PC-9 (cell line): ENCODE results near the gene LRRC8A. TPM values are rescaled to one million over a fixed set of nuclear protein-coding genes. Genes with fewer than 3 reads are reported as not detected.
A peak's percentile ranks its signal among the peaks of the same experiment; 100 is the strongest.

Experiments
- BruUV-seq: library from RNA; stranded (reverse); fragments of 400-500 nt; replicated peaks from 2 replicates; lab custom pipeline; 2021; lab: Mats Ljungman, UMichigan
- CTCF ChIA-PET: fragments of 300-600 bp; sonication (Branson Sonifier 250); formaldehyde crosslinking; loops from one replicate; lab custom pipeline; 2022; ENCODE audit warnings: antibody characterized with exemption; lab: Charles Lee
- POLR2A ChIA-PET: fragments of 300-600 bp; sonication (Branson Sonifier 250); formaldehyde crosslinking; loops from one replicate; lab custom pipeline; 2022; ENCODE audit warnings: antibody characterized with exemption; ENCODE audit not compliant: unreplicated experiment; lab: Charles Lee
- DNase-seq, 2 experiments: peaks; one replicate each; pipeline versions ENCODE4 v3.0.0 to v3.0.0-alpha.2; 2015 to 2022; ENCODE audit warnings: mixed read lengths in 1 of 2
- H2AFZ ChIP-seq: fragments of 200-600 bp; sonication (generic); 2 replicates; pipeline ENCODE4 v1.8.1; 2017; ENCODE audit warnings: antibody characterized with exemption
- H3F3A ChIP-seq: fragments of 200-600 bp; sonication (generic); 2 replicates; pipeline ENCODE4 v1.8.1; 2017; ENCODE audit warnings: antibody characterized with exemption, mild to moderate bottlenecking, low read depth; ENCODE audit not compliant: insufficient read depth
- H3K27ac ChIP-seq: fragments of 200-600 bp; sonication (generic); 2 replicates; pipeline ENCODE4 v1.6.1; 2016; ENCODE audit warnings: mixed run types
- H3K27me3 ChIP-seq: fragments of 200-600 bp; sonication (generic); 2 replicates; pipeline ENCODE4 v1.6.1; 2016; ENCODE audit warnings: low read depth, mixed run types; ENCODE audit not compliant: insufficient read depth
- H3K36me3 ChIP-seq: fragments of 200-600 bp; sonication (generic); 2 replicates; pipeline ENCODE4 v1.6.1; 2016; ENCODE audit warnings: low read depth, mixed run types
- H3K4me1 ChIP-seq: fragments of 200-600 bp; sonication (generic); replicated peaks from 2 replicates; pipeline ENCODE4 v1.6.1; 2016; ENCODE audit warnings: mixed run types; ENCODE audit not compliant: insufficient read depth
- H3K4me2 ChIP-seq: fragments of 200-600 bp; sonication (generic); 2 replicates; pipeline ENCODE4 v1.6.1; 2017; ENCODE audit warnings: mixed run types
- H3K4me3 ChIP-seq: fragments of 200-600 bp; sonication (generic); 2 replicates; pipeline ENCODE4 v1.6.1; 2016; ENCODE audit warnings: mixed run types
- H3K79me2 ChIP-seq: fragments of 200-600 bp; sonication (generic); 2 replicates; pipeline ENCODE4 v1.6.1; 2017; ENCODE audit warnings: low read depth, mixed run types
- H3K9me2 ChIP-seq: fragments of 200-600 bp; sonication (generic); 2 replicates; pipeline ENCODE4 v1.8.1; 2017; ENCODE audit warnings: mild to moderate bottlenecking; ENCODE audit not compliant: insufficient read depth
- H3K9me3 ChIP-seq: fragments of 200-600 bp; sonication (generic); 2 replicates; pipeline ENCODE4 v1.8.1; 2016; ENCODE audit warnings: low read depth; ENCODE audit not compliant: insufficient read depth
- H4K20me1 ChIP-seq: fragments of 200-600 bp; sonication (generic); 2 replicates; pipeline ENCODE4 v1.8.1; 2017; ENCODE audit not compliant: insufficient read depth
- CTCF ChIP-seq: fragments of 200-600 bp; sonication (generic); conservative IDR thresholded peaks from 2 replicates; pipeline ENCODE4 v1.6.1; 2017; ENCODE audit warnings: mixed run types, antibody characterized with exemption, mild to moderate bottlenecking, moderate library complexity
- EZH2 ChIP-seq: fragments of 200-600 bp; sonication (generic); IDR thresholded peaks from 2 replicates; pipeline ENCODE4 v1.8.0; 2017; ENCODE audit warnings: antibody characterized with exemption, low read depth
- intact Hi-C: fragments of 100-400 bp; cut with micrococcal nuclease; formaldehyde crosslinking; loops from one replicate; pipeline ENCODE4 v1.10.0; 2022; ENCODE audit not compliant: unreplicated experiment
- total RNA-seq: library from RNA; stranded (reverse); gene quantifications from 2 replicates; pipeline ENCODE4 v1.2.3, GENCODE V29; 2021

LRRC8A gene
- total RNA-seq, 1 experiment from 2014 or later, result 90.3 TPM

DNA sequence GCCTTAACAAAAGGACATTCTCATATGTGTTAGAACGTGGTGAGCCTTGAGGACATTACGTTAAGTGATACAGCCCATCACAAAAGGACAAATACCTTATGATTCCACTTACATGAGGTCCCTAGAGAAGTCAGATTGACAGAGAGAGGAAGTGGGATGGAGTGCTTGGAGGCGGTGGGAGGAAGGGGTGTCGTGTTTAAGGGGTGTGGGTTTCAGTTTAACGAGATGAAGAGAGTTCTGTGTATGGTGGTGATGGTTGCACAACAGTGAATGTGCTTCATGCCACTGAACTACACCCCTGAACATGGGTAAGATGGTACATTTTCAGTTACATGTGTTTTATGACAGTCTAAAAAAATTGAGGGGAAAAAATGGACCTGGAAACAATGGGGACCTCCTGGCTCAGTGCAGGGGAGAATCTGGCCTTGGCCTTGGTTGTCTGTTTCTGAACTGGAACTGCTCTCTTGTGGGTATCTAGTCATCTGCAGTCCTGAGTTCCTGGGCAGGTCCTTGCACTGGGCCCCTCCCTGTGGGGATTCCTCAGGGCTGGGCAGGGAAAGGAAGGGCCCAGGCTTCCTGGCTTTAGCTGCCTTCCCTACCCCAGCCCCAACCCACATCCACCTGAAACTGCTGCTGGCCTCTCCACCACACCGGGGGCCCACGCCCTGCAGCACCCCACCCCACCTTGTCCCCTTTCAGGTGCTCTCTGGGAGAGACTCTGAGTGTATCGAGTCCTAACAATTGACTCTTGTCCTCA, 17.8 kb downstream of the LRRC8A start:
- TSS peak; percentile 67 for BruUV-seq
- Histone ChIP-seq H3K79me2 (peaks cover 5% of the 10 kb centered on the region; the same call in 1 of the 2 replicates), H3K4me2 (peak overlapping the region; percentile 29), H3K4me3 (no peak overlapping the region), H3K9me3 (no peaks in the 10 kb centered on the region), H3K9me2 (no peaks in the 10 kb centered on the region), H3K36me3 (peaks cover 10% of the 10 kb centered on the region; the same call in 1 of the 2 replicates), H3K27me3 (no peaks in the 10 kb centered on the region), H3K4me1 (peaks cover 67% of the 10 kb centered on the region), H2AFZ (no peak overlapping the region), H3K27ac (peak overlapping the region; percentile 88), H4K20me1 (no peaks in the 10 kb centered on the region), H3F3A (peaks cover 56% of the 10 kb centered on the region)
- peak in 1 of 2 experiments; percentile 83 for DNase-seq
- POLR2A ChIA-PET, result interaction anchor here (0.5 kb wide), 1 partner anchor 57 kb away, joined by 14 read pairs; no protein-coding TSS in a partner anchor
- CTCF ChIA-PET, result interaction anchor here (0.6 to 1.0 kb wide), 2 partner anchors 17 to 29 kb away, joined by 3 to 9 read pairs; no protein-coding TSS in a partner anchor
- intact Hi-C loops, result no loop called here
- TF ChIP-seq CTCF (no peak), EZH2 (no peak)

GRCh38 chr9:128901379-128901778, 19.4 kb downstream of the LRRC8A start:
- CTCF ChIA-PET, result no interaction called here
- POLR2A ChIA-PET, result no interaction called here
- DNase-seq, result no peak
- Histone ChIP-seq H3K27ac (peak overlapping the region; percentile 88), H3K9me2 (no peaks in the 10 kb centered on the region), H3K9me3 (no peaks in the 10 kb centered on the region), H2AFZ (no peak overlapping the region), H3K27me3 (no peaks in the 10 kb centered on the region), H3K79me2 (peaks cover 10% of the 10 kb centered on the region; the same call in 1 of the 2 replicates), H3K4me1 (peaks cover 67% of the 10 kb centered on the region), H4K20me1 (no peaks in the 10 kb centered on the region), H3K4me2 (no peak overlapping the region), H3K4me3 (no peak overlapping the region), H3F3A (peaks cover 61% of the 10 kb centered on the region), H3K36me3 (0 out of 2 replicates have a peak, but pooled peaks cover under 1% of the 10 kb centered on the region)
- no TSS peak for BruUV-seq
- TF ChIP-seq EZH2, result no peak
- no peak for TF ChIP-seq CTCF
- intact Hi-C loops, result no loop called here

DNA sequence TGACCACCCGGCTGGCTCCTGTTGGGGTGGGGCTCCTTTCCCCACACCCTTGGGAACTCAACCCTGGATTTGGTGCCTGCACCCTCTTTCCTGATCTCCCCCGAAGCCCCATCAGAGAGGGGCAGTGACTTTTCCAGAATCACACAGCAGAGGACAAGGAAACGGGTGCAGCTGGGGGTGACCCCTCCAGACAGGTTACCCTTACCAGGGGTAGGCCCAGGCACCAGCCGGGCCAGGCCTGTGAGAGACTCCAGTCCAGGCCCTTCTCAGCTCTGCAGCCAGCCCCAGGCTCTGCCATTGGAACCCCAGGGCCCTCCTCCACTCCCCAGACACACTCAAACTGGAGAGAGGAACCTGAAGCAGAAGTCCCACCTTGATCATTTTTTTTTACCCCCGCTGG, 19.9 kb downstream of the LRRC8A start:
- H3K4me1 ChIP-seq, result peaks cover 67% of the 10 kb centered on the region
- no peaks in the 10 kb centered on the region for H3K27me3 ChIP-seq
- TF ChIP-seq EZH2 (no peak), CTCF (no peak)
- H3K9me2 ChIP-seq, result no peaks in the 10 kb centered on the region
- H3F3A ChIP-seq, result peaks cover 61% of the 10 kb centered on the region
- no peaks in the 10 kb centered on the region for H3K36me3 ChIP-seq
- peak overlapping the region; percentile 62 for H3K4me2 ChIP-seq
- H4K20me1 ChIP-seq, result no peaks in the 10 kb centered on the region
- POLR2A ChIA-PET, result interaction anchor here (0.5 to 1.2 kb wide), 4 partner anchors 9 to 34 kb away, joined by 4 to 19 read pairs (median 9); no protein-coding TSS in a partner anchor
- intact Hi-C loops, result loop anchor here (1.0 kb wide), 4 partner anchors 10 to 46 kb away; no protein-coding TSS in a partner anchor
- CTCF ChIA-PET, result no interaction called here
- H3K9me3 ChIP-seq, result no peaks in the 10 kb centered on the region
- H2AFZ ChIP-seq, result no peak overlapping the region
- DNase-seq, result no peak
- BruUV-seq, result no TSS peak
- H3K27ac ChIP-seq, result peak overlapping the region; percentile 88
- no peak overlapping the region for H3K4me3 ChIP-seq
- H3K79me2 ChIP-seq, result peaks cover 10% of the 10 kb centered on the region; the same call in 1 of the 2 replicates
